ENCODE measurements around the gene RFPL4AL1. TPM values are rescaled to one million over a fixed set of nuclear protein-coding genes. Genes with fewer than 3 reads are reported as not detected.
A peak's percentile ranks its signal among the peaks of the same experiment; 100 is the strongest.

Gene RFPL4AL1
- total RNA-seq, 1 experiment from 2014 or later, result not detected

GRCh38 chr19:55777528-55777927 lies 8.6 kb downstream of the RFPL4AL1 start:
- no peak overlapping the region for H3K9ac ChIP-seq (ENCODE audit: low read length)
- no peaks in the 10 kb centered on the region for H3K9me2 ChIP-seq (ENCODE audit: insufficient read depth)
- H3K9me3 ChIP-seq (ENCODE audit: control insufficient read depth in 1 of 2, insufficient read depth in 1 of 2, low read depth in 1 of 2, low read length in 2 of 2), result no peaks in the 10 kb centered on the region
- H2AFZ ChIP-seq (ENCODE audit: low read depth, low read length, poor library complexity, severe bottlenecking), result no peak overlapping the region
- H3K79me2 ChIP-seq (ENCODE audit: insufficient read depth, low read length), result no peaks in the 10 kb centered on the region
- H3K4me3 ChIP-seq (replicated peaks in 1 of 2; ENCODE audit: low read depth in 1 of 2, low read length in 2 of 2), result no peak overlapping the region
- ChIA-PET RAD21 (ENCODE audit: low non-redundant PET in 1 of 2, low total read pairs in 2 of 2, uncharacterized antibody in 2 of 2, unreplicated experiment in 2 of 2) (no interaction called here), CTCF (interaction anchor here (0.6 to 1.5 kb wide), 10 partner anchors 12 to 556 kb away, joined by 3 to 12 read pairs (median 3); no protein-coding TSS in a partner anchor), POLR2A (no interaction called here)
- peak; percentile 34 to 71 (median 63); a peak in 5 of 6 replicates for TF ChIP-seq CTCF (IDR thresholded peaks at IDR 0.05 in 2 of 3, conservative IDR thresholded peaks at IDR 0.05 in 1 of 3; ENCODE audit: borderline replicate concordance in 1 of 3, insufficient read depth in 1 of 3, low read depth in 2 of 3, low read length in 2 of 3)
- TF ChIP-seq EGR1 (IDR thresholded peaks at IDR 0.05; ENCODE audit: low read depth), result no peak
- TF ChIP-seq RAD21 (IDR thresholded peaks at IDR 0.05; ENCODE audit: low read depth), result peak; percentile 55
- ATAC-seq (peak; percentile 52; the same call in 1 of the 2 replicates), DNase-seq (ENCODE audit: low read depth, low spot score) (peak; percentile 2)
- no TSS peak for BruUV-seq (replicated peaks)
- no peak overlapping the region for H3K27ac ChIP-seq (ENCODE audit: low read depth, low read length)
- H3K36me3 ChIP-seq (ENCODE audit: control insufficient read depth in 1 of 2, insufficient read depth in 2 of 2, low read length in 2 of 2), result no peaks in the 10 kb centered on the region
- H3K4me2 ChIP-seq (ENCODE audit: low read length), result no peak overlapping the region
- intact Hi-C loops (cut with micrococcal nuclease), result loop anchor here (5.0 kb wide), 1 partner anchor 170 kb away; the partner anchor contains the start of gene NLRP8
- H3K4me1 ChIP-seq (ENCODE audit: control insufficient read depth in 1 of 2, insufficient read depth in 2 of 2, low read length in 2 of 2), result no peaks in the 10 kb centered on the region
- H4K20me1 ChIP-seq (ENCODE audit: insufficient read depth), result no peaks in the 10 kb centered on the region
- peaks cover 13% of the 10 kb centered on the region; the same call in 1 of the 2 replicates for H3K27me3 ChIP-seq (ENCODE audit: insufficient read depth, low read length)

GRCh38 chr19:55778331-55778730 lies 9.4 kb downstream of the RFPL4AL1 start:
- RAD21 ChIA-PET (ENCODE audit: low non-redundant PET in 1 of 2, low total read pairs in 2 of 2, uncharacterized antibody in 2 of 2, unreplicated experiment in 2 of 2), result no interaction called here
- H3K27me3 ChIP-seq (ENCODE audit: insufficient read depth, low read length), result peaks cover 18% of the 10 kb centered on the region; the same call in 1 of the 2 replicates
- H3K79me2 ChIP-seq (ENCODE audit: insufficient read depth, low read length), result no peaks in the 10 kb centered on the region
- intact Hi-C loops (cut with micrococcal nuclease), result loop anchor here (5.0 kb wide), 1 partner anchor 169 kb away; the partner anchor contains the start of gene NLRP8
- no peak overlapping the region for H2AFZ ChIP-seq (ENCODE audit: low read depth, low read length, poor library complexity, severe bottlenecking)
- CTCF ChIA-PET, result interaction anchor here (0.8 to 1.5 kb wide), 3 partner anchors 32 to 555 kb away, joined by 3 to 12 read pairs (median 7); no protein-coding TSS in a partner anchor
- H4K20me1 ChIP-seq (ENCODE audit: insufficient read depth), result no peaks in the 10 kb centered on the region
- no peaks in the 10 kb centered on the region for H3K9me2 ChIP-seq (ENCODE audit: insufficient read depth)
- H3K9ac ChIP-seq (ENCODE audit: low read length), result no peak overlapping the region
- no peaks in the 10 kb centered on the region for H3K9me3 ChIP-seq (ENCODE audit: control insufficient read depth in 1 of 2, insufficient read depth in 1 of 2, low read depth in 1 of 2, low read length in 2 of 2)
- BruUV-seq (replicated peaks), result no TSS peak
- no peaks in the 10 kb centered on the region for H3K36me3 ChIP-seq (ENCODE audit: control insufficient read depth in 1 of 2, insufficient read depth in 2 of 2, low read length in 2 of 2)
- no peaks in the 10 kb centered on the region for H3K4me1 ChIP-seq (ENCODE audit: control insufficient read depth in 1 of 2, insufficient read depth in 2 of 2, low read length in 2 of 2)
- DNase-seq (ENCODE audit: low read depth, low spot score) (no peak), ATAC-seq (no peak)
- no peak overlapping the region for H3K4me2 ChIP-seq (ENCODE audit: low read length)
- POLR2A ChIA-PET, result no interaction called here
- H3K27ac ChIP-seq (ENCODE audit: low read depth, low read length), result no peak overlapping the region
- no peak overlapping the region for H3K4me3 ChIP-seq (replicated peaks in 1 of 2; ENCODE audit: low read depth in 1 of 2, low read length in 2 of 2)
- TF ChIP-seq YY1 (IDR thresholded peaks at IDR 0.05; ENCODE audit: extremely low read depth, insufficient replicate concordance, low read depth, low read length) (no peak), POLR2A (IDR thresholded peaks at IDR 0.05; ENCODE audit: borderline replicate concordance, extremely low read depth, insufficient read depth, insufficient read length) (no peak), ELF1 (IDR thresholded peaks at IDR 0.05; ENCODE audit: borderline replicate concordance, low read depth) (no peak), JUND (IDR thresholded peaks at IDR 0.05) (no peak), TCF7L2 (IDR thresholded peaks at IDR 0.05; ENCODE audit: borderline replicate concordance, extremely low read depth, insufficient read depth, insufficient read length) (no peak), REST (IDR thresholded peaks at IDR 0.05; ENCODE audit: low read depth) (no peak), CBX3 (IDR thresholded peaks at IDR 0.05; ENCODE audit: low read depth) (no peak), MAX (IDR thresholded peaks at IDR 0.05) (no peak), ZNF274 (IDR thresholded peaks at IDR 0.05; ENCODE audit: low read depth, low read length) (no peak)
